NCI-H2196 (cell line): ENCODE data around the gene ANKFY1.

Experiments used
- DNase-seq: peaks from one replicate; lab custom pipeline; 2025; ENCODE audit not compliant: unreplicated experiment; lab: John Stamatoyannopoulos, UW

ANKFY1 gene

GRCh38 chr17:4179071-4179470, 84.7 kb downstream of the ANKFY1 start:
- DNase-seq: no peak

- DNase-seq: no peak
Measured at GRCh38 chr17:4178651-4179050, 85.1 kb downstream of the ANKFY1 start.

- DNase-seq: no peak
Measured at GRCh38 chr17:4177806-4178205, 86.0 kb downstream of the ANKFY1 start.

DNA sequence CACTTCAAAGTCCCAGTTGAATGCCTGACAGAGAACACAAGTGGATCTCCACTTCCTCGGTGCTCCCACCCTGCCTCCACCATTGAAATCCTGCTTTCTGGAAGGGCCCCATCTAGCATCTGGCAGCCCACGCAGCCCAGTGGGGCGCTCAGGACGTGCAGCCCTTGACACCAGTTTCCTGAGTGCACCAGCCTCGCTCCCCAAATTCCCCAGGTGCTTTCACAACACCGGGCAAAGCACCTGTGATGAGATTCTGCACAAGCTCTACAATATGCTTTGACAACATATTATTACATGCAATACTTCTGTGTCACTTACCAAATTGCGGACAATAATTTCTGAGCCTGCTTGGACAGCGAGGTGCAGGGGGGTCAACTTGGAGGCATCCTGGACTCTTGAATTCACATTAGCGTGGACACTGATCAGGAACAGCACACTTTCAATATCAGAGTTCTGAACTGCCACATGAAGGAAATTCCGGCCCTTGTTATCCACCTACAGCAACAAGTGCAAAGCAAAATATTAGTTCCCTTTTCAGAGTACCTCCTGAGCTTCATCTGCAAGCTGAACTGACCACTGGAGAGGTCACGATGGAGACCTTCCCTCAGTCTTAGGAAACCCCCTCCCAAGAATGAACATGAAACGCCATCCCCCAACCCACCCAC, 86.8 kb downstream of the ANKFY1 start:
- DNase-seq: no peak

DNA sequence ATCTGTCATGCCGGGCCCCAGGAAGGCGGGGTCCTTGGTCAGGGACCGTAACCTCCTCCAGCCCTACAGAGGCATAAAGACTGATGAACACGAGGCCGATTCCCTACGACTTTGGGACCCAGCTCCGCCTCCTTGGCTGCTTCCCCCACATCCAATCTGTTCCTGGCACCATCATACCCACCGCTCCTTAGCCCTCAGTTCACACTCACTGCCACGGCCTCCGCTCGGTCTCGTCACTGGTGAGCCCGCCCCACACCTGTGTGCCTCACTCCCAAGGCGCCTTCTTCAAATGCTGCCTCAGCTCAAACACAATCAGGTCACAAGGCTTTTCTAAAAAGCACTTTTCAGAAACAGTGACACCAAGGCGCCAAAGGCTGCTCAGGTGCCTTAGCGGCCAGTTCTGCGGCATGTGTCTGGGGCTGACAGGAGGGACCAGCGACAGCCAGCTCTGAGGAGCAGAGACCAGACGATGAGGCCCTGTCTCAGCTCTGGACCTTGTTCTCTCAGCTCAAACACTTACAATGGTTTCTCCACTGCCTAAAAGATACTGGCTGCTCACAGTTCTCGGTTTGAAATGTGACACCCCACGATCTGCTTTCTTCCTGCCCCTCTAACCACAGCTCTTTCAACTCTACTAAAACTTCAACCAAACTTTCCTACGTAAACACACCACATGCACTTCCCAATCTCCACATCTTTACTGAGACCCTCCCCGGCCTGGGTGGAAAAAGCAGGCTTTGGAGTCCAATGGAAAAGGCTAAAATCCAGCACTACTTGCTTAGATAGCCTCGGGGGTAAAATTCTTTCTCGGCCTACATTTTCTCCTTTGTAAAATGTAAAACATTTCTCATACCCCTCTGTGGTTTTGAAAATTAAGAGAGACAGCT, 87.6 kb downstream of the ANKFY1 start:
- no peak for DNase-seq

GRCh38 chr17:4174556-4174955, 89.2 kb downstream of the ANKFY1 start:
- DNase-seq: no peak

DNA sequence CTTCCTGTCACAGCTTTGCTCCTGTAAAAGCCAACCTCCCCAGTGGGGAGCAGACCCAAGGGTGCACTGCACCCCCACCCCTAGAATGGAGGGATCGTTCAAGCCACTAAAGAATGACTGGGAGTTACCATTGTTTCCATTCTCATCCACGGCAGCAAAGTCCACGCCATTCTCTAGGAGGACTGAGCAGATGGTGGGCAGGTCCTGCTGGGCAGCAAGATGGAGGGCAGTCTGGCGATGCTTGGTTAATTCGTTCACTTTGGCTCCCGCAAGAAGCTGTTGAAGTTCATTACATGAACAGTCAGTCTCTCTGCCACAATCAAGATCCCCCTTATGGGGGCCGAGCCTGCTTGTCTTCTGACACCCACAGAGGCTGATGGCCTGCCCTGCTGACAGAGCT, 90.0 kb downstream of the ANKFY1 start:
- no peak for DNase-seq

DNA sequence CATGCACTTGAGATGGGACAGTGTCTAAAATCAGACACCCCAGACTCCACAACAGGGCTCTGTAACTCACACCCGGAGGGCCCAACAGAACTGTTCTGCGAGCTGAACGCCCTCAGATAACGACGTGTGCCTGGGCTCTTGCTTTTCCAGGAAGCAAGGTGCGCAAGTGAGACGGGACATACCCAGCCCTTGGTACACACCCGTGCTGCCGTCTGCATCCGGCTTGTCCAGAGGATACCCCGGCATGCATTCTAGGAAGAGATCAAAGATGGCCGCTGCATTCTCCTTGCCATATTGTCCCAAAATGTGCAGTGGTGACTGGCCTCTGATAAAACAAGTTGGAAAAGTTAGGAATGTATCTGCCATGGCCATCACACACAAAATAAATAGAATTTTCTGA, 91.4 kb downstream of the ANKFY1 start:
- DNase-seq: no peak

DNA sequence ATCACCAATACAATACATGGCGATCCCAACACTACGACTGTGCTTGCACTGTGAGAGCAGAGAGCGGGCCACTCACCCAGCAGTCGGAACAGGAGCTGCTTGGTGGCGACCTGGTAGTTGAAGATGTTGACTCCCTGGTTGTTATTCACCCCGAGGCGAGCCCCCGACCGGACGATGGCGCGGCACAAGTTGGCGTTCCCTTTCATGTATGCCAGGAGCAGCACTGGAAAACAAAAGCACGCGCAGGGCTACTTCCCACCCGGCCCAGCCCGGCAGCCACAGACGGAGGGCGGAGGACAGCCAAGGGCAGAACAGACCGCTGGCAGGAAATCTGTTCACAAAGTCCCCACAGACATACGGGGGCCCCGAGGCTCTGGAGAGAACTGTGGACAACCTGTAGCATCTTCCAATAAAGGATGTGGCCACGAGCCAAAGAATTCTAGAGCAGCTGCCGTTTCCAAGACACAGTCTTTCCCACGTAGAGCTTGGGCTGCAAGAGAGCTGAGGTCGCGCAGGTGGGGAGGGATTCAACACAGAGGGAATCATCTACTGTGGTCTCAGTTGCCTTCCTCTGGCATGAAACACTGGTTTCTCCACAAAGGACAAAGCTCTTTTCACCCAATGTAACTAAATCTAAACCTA, 93.0 kb downstream of the ANKFY1 start:
- DNase-seq: peak; percentile 1

- no peak for DNase-seq
Measured at GRCh38 chr17:4167786-4168185, 96.0 kb downstream of the ANKFY1 start.

DNA sequence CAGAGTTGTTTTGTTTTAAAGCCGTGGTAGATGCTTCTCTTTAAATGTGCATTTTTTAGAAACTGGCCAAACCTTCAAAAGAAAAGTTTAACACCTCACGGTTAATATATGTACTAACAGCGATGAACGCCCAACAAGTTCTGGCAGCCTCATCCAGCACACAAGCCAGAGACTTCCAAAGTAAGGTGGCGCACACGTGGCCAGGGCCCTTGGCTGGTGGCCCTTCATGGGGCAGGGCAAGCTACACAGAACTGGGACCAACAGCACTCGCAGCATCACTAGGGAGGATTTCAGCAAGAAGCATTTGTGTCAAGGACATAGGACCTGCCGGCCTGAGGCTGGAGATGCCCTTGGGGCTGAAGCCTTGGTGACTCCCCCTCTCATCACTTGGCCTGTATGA, 97.4 kb downstream of the ANKFY1 start:
- no peak for DNase-seq

- no peak for DNase-seq
Measured at GRCh38 chr17:4165301-4166010, 98.3 kb downstream of the ANKFY1 start.

DNA sequence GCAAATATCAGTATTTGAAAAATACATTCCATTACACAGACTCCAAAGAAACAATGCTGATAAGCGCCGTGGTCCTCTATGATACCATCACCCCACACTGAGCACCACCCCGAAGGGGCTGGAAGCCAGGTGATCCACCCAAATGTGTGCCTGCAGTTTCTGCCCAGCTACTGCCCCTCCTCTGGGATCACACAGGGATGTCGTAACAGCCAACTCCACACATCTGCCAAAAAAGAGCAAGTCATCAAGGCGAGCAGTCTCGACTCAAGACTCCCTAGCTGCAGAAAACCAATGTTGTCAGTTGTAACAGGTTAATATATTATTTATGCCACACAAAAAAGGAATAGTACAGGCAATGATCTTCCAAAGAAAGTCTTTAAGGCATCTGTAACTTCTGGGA, 99.8 kb downstream of the ANKFY1 start:
- DNase-seq: no peak

DNA sequence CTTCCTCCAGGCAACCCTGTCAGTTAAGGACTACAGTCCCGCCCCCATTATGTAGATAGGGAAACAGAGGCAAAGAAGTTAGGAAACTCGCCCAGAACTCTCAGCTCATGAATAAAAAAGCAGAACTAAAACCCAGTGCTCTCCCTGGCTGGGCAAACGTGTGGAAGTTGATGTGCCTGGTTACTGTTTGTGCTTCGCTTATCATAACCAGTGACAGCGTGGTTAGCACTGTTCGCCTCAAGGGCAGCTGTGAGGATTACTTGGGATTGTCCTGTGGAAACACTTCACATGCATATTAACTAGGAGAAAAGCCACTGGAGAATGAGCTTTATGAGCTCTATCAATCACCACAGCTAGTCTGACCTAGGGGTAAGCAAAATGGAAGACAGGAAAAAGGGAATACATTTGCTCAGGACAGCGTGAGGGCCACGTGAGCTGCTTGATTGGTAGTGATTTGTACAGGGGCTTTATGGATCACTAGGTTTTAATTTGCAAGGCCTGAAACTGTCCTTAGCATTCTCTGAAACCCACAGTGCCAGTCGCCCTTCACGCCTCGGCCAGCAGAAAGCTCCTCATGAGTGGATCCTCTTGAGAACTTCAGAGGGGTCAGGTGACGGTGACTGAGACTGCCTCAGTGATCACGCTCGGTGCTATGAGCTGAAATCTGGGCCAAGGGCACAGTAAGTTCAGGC, 100.9 kb downstream of the ANKFY1 start:
- no peak for DNase-seq

- no peak for DNase-seq
Measured at GRCh38 chr17:4162321-4162720, 101.5 kb downstream of the ANKFY1 start.

GRCh38 chr17:4161967-4162305, 101.8 kb downstream of the ANKFY1 start:
- DNase-seq: no peak

- DNase-seq: peak; percentile 9
Measured at GRCh38 chr17:4161192-4161966, 102.4 kb downstream of the ANKFY1 start.

GRCh38 chr17:4160294-4160859, 103.4 kb downstream of the ANKFY1 start:
- DNase-seq: no peak

GRCh38 chr17:4159761-4160160, 104.0 kb downstream of the ANKFY1 start:
- no peak for DNase-seq
